ENCODE data around the gene SIPA1.
A peak's percentile ranks its signal among the peaks of the same experiment; 100 is the strongest.

DNA sequence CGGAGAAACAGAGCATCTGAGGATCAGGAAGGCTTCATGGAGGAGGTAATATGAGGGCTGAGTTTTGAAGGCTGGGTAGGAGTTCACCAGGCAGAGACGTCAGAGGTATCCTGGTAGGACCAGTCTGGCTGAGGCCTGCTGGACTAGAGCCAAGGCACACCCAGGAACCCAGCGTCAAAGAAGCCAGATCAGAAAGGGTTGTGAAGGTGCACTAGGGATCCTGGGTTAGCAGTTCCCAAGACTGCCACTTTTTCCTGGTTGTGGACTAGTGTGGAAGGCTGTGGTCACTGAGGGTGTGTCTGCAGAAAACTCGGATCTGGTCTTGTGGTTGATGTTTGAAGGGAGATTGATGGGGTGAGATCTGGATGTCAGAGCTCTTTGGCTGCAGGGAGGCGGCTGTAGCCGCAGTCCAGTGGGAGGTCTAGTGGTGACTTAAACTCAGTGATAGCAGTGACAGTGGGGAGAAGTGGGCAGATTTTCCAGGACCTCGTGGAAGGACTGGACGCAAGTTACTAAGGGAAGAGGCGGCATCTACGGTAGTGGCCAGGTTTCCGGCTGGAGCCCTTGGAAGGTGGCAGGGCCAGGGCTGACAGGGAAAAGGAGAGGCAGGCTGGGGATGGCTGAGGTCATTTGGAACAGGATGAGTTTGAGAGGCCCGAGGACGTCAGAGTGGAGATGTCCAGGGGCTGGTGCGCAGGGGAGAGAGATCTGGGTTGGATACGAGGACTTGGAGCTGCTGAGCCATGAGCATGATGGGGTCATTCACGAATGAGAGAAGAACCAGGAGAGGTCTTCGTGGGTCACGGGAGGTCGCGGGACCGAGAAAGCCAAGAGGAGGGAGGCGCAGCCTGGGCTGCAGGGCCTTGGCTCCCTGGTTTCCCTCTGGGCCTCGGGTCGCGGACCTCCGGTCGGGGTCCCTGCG is 13.9 kb downstream of the SIPA1 start:
- TF ChIP-seq POU5F1 (IDR thresholded peaks at IDR 0.05; ENCODE audit: low read depth, low read length), result no peak
- peak; percentile 51; the same call in 1 of the 2 replicates for TF ChIP-seq POLR2AphosphoS5 (IDR thresholded peaks at IDR 0.05; ENCODE audit: low read depth, low read length)
- no peak for TF ChIP-seq KDM1A (IDR thresholded peaks at IDR 0.05; ENCODE audit: borderline replicate concordance, low read length)

Measured in H1 (cell line).